ENCODE data around the gene FURIN.
A peak's percentile ranks its signal among the peaks of the same experiment; 100 is the strongest.

Gene FURIN
- long read RNA-seq, partial matches to known transcripts = 13 of 13 reads
- long read RNA-seq, other reads (novel, unspliced or antisense) = 0 of 13 reads

DNA sequence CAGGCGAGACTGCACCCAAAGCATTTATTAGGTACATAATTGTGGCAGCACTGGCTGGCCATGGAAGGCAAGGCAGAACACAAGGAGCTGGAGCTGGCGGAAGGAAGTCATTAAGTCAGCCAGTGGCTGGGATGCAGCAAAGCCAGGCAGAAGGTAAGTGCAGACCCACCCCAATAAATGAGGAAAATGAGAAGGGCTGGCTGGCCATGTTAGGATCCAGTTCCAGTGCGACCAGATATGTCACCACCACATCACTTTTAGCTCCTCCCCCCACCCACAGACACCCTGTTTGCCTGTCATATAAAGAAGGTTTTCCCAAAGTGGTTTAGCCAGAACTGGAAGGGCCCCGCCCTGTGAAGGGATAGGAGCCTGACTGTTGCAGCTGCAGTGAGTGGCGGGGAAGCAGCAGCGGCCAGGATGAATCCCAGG, at the start of gene FURIN:
TSS of gene FURIN (plus strand) at position 328 of the 429 bp plus-strand sequence. CDS start 7,153 bp downstream, outside the sequence.
- TF ChIP-seq POLR2AphosphoS5 (IDR thresholded peaks at IDR 0.05; ENCODE audit: low read depth) = no peak
- TF ChIP-seq, protein P1, sequence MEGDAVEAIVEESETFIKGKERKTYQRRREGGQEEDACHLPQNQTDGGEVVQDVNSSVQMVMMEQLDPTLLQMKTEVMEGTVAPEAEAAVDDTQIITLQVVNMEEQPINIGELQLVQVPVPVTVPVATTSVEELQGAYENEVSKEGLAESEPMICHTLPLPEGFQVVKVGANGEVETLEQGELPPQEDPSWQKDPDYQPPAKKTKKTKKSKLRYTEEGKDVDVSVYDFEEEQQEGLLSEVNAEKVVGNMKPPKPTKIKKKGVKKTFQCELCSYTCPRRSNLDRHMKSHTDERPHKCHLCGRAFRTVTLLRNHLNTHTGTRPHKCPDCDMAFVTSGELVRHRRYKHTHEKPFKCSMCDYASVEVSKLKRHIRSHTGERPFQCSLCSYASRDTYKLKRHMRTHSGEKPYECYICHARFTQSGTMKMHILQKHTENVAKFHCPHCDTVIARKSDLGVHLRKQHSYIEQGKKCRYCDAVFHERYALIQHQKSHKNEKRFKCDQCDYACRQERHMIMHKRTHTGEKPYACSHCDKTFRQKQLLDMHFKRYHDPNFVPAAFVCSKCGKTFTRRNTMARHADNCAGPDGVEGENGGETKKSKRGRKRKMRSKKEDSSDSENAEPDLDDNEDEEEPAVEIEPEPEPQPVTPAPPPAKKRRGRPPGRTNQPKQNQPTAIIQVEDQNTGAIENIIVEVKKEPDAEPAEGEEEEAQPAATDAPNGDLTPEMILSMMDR (IDR thresholded peaks at IDR 0.05; ENCODE audit: insufficient read depth, low read length) = no peak
- no peak for TF ChIP-seq GABPA (IDR thresholded peaks at IDR 0.05; ENCODE audit: low read depth)
- TF ChIP-seq, protein P2, sequence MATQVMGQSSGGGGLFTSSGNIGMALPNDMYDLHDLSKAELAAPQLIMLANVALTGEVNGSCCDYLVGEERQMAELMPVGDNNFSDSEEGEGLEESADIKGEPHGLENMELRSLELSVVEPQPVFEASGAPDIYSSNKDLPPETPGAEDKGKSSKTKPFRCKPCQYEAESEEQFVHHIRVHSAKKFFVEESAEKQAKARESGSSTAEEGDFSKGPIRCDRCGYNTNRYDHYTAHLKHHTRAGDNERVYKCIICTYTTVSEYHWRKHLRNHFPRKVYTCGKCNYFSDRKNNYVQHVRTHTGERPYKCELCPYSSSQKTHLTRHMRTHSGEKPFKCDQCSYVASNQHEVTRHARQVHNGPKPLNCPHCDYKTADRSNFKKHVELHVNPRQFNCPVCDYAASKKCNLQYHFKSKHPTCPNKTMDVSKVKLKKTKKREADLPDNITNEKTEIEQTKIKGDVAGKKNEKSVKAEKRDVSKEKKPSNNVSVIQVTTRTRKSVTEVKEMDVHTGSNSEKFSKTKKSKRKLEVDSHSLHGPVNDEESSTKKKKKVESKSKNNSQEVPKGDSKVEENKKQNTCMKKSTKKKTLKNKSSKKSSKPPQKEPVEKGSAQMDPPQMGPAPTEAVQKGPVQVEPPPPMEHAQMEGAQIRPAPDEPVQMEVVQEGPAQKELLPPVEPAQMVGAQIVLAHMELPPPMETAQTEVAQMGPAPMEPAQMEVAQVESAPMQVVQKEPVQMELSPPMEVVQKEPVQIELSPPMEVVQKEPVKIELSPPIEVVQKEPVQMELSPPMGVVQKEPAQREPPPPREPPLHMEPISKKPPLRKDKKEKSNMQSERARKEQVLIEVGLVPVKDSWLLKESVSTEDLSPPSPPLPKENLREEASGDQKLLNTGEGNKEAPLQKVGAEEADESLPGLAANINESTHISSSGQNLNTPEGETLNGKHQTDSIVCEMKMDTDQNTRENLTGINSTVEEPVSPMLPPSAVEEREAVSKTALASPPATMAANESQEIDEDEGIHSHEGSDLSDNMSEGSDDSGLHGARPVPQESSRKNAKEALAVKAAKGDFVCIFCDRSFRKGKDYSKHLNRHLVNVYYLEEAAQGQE (IDR thresholded peaks at IDR 0.05; ENCODE audit: insufficient replicate concordance, low read depth) = no peak
- no peak for TF ChIP-seq SPI1 (IDR thresholded peaks at IDR 0.05; ENCODE audit: borderline replicate concordance, low read depth)
- no peak within 1 kb of the TSS for H3K4me3 ChIP-seq (replicated peaks; ENCODE audit: insufficient read depth, low read length)
- no peak for DNase-seq (ENCODE audit: low read depth in 1 of 2, low spot score in 1 of 2)

DNA sequence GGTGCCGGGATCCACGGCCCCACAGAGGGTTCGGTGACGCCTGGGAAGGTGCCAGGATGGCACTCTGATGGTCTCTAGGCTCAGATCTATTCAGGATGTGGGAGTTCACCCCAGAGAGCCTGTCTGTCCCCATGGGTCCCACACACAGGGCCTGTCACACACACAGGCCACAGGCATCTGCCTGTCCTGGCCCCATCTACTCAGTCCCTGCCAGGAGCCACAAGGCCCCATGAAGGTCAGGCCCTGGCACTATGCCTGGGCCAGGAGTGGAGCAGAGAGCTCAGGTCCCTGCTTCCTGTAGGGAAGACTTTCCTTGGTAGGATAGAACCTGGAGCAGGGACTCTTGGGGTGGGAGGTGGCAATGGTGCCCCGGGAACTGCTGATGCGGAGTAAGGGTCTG, 49.0 kb upstream of the FURIN start:
- peak overlapping the region; percentile 79; the same call in 1 of the 2 replicates for H3K27ac ChIP-seq (replicated peaks)
- no peaks in the 10 kb centered on the region for H3K27me3 ChIP-seq (ENCODE audit: insufficient read depth, poor library complexity, severe bottlenecking)
- H3K4me3 ChIP-seq (replicated peaks; ENCODE audit: insufficient read depth, low read length) = no peak overlapping the region
- no peak for DNase-seq (ENCODE audit: low read depth in 1 of 2, low spot score in 1 of 2)
- TF ChIP-seq GABPA (IDR thresholded peaks at IDR 0.05; ENCODE audit: low read depth) = no peak

More for the DNA sequence above, at the start of gene FURIN:
- peak within 1 kb of the TSS; percentile 85 for H3K27ac ChIP-seq (replicated peaks)
- H3K27me3 ChIP-seq (ENCODE audit: insufficient read depth, poor library complexity, severe bottlenecking) = no peaks in the 10 kb centered on the region

DNA sequence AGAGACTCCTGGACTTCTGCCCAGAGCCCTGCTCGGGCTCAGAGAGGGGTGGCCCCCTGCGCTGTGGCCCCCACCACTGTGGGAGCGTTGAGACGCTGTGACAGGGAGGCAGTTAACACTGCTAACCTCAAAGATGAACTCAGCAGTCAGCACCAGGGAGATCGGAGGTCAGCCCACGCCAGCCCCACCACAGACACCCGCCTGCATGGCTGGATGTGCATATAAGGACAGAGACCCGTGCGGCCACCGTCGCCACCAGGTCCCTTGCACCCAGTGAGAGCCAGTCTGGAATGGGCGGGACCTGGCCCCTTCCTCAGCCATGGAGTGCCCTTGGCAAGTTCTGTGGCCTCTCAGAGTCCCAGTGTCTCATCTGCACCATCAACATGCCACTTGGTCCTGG, 48.5 kb upstream of the FURIN start:
- Histone ChIP-seq H3K27me3 (ENCODE audit: insufficient read depth, poor library complexity, severe bottlenecking) (no peaks in the 10 kb centered on the region), H3K27ac (replicated peaks) (peak overlapping the region; percentile 79; the same call in 1 of the 2 replicates), H3K4me3 (replicated peaks; ENCODE audit: insufficient read depth, low read length) (no peak overlapping the region)
- DNase-seq (ENCODE audit: low read depth in 1 of 2, low spot score in 1 of 2) = no peak
- TF ChIP-seq SPI1 (IDR thresholded peaks at IDR 0.05; ENCODE audit: borderline replicate concordance, low read depth) (no peak), POLR2AphosphoS5 (IDR thresholded peaks at IDR 0.05; ENCODE audit: low read depth) (no peak), GABPA (IDR thresholded peaks at IDR 0.05; ENCODE audit: low read depth) (no peak)
- TF ChIP-seq, protein P2 (IDR thresholded peaks at IDR 0.05; ENCODE audit: insufficient replicate concordance, low read depth) = no peak
- TF ChIP-seq, protein P1 (IDR thresholded peaks at IDR 0.05; ENCODE audit: insufficient read depth, low read length) = no peak

DNA sequence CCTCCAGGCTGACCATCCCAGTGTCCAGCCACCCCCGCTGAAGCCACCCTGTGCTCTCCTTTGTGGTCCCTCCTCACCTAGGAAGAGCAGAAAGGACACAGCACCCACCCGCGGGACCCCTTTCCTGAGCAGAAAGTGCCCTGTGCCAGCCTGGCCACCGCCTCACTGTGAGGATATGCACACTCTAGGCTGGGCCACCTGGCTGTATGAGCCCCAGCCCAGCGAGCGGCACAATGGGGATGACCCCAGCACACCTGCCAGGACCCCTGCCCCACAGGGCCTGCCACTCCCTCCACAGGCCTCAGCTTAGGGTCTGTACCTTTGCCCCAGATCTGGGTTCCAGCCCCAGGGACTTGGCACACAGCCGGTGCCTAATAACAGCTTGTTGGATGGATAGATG, 47.9 kb upstream of the FURIN start:
- Histone ChIP-seq H3K4me3 (replicated peaks; ENCODE audit: insufficient read depth, low read length) (no peak overlapping the region), H3K27ac (replicated peaks) (no peak overlapping the region), H3K27me3 (ENCODE audit: insufficient read depth, poor library complexity, severe bottlenecking) (no peaks in the 10 kb centered on the region)
- TF ChIP-seq SPI1 (IDR thresholded peaks at IDR 0.05; ENCODE audit: borderline replicate concordance, low read depth) (no peak), GABPA (IDR thresholded peaks at IDR 0.05; ENCODE audit: low read depth) (no peak), POLR2AphosphoS5 (IDR thresholded peaks at IDR 0.05; ENCODE audit: low read depth) (no peak)
- TF ChIP-seq, protein P2 (IDR thresholded peaks at IDR 0.05; ENCODE audit: insufficient replicate concordance, low read depth) = no peak
- TF ChIP-seq, protein P1 (IDR thresholded peaks at IDR 0.05; ENCODE audit: insufficient read depth, low read length) = no peak
- DNase-seq (ENCODE audit: low read depth in 1 of 2, low spot score in 1 of 2) = no peak

All from HL-60 (cell line).